Stomach smooth muscle (tissue), 2 donors: ENCODE data around the gene SEL1L2.

Experiments used
- H3K27ac ChIP-seq: one replicate; pipeline ENCODE4 v1.7.0; 2013; ENCODE audit warnings: mild to moderate bottlenecking, low read length, inconsistent platforms
- H3K27me3 ChIP-seq, 2 donors: one replicate each; pipeline ENCODE4 v1.7.0; 2013; ENCODE audit warnings: low read length in 2 of 2; ENCODE audit not compliant: insufficient read depth in 2 of 2, control insufficient read depth in 1 of 2
- H3K36me3 ChIP-seq, 2 donors: one replicate each; pipeline ENCODE4 v1.7.0; 2013; ENCODE audit warnings: low read length in 2 of 2; ENCODE audit not compliant: control insufficient read depth in 2 of 2, insufficient read depth in 2 of 2
- H3K4me1 ChIP-seq: one replicate; pipeline ENCODE4 v1.7.0; 2013; ENCODE audit warnings: low read length; ENCODE audit not compliant: control insufficient read depth, insufficient read depth
- H3K4me3 ChIP-seq, 2 donors: one replicate each; pipeline ENCODE4 v1.7.0; 2013; ENCODE audit warnings: low read length in 2 of 2
- H3K9ac ChIP-seq, 2 donors: one replicate each; pipeline ENCODE4 v1.7.0; 2013; ENCODE audit warnings: low read length in 2 of 2, mild to moderate bottlenecking in 1 of 2
- H3K9me3 ChIP-seq, 2 donors: one replicate each; pipeline ENCODE4 v1.7.0; 2013; ENCODE audit warnings: low read length in 2 of 2; ENCODE audit not compliant: control insufficient read depth in 2 of 2
- donor health status: healthy.
- donor health status: Pancreatic carcinoma.

The SEL1L2 gene

DNA sequence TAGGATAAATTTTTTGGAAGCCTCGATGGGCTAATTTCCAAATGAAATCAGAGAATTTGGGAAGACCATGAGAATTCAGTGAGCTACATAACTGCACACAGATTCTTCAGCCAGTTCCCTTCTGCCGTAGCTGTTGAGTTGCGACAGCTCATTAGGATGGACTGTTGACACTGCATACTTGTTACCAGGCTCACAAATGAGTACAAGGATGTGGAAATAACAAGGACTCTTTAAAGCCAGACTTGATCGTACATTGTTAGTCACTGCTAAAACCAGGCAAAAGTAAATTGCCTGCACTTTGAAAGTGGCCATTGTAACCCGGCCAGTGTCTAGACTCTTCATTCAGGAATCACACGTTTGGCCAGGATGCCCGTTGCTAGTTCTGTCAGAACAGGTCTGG, 168.5 kb downstream of the SEL1L2 start:
- H3K36me3 ChIP-seq: peaks cover 3 to 14% of the 10 kb centered on the region in 2 donors
- no peak overlapping the region for H3K27ac ChIP-seq
- no peak overlapping the region for H3K9ac ChIP-seq
- no peaks in the 10 kb centered on the region for H3K9me3 ChIP-seq
- no peaks in the 10 kb centered on the region for H3K4me1 ChIP-seq
- no peaks in the 10 kb centered on the region for H3K27me3 ChIP-seq
- H3K4me3 ChIP-seq: no peak overlapping the region

DNA sequence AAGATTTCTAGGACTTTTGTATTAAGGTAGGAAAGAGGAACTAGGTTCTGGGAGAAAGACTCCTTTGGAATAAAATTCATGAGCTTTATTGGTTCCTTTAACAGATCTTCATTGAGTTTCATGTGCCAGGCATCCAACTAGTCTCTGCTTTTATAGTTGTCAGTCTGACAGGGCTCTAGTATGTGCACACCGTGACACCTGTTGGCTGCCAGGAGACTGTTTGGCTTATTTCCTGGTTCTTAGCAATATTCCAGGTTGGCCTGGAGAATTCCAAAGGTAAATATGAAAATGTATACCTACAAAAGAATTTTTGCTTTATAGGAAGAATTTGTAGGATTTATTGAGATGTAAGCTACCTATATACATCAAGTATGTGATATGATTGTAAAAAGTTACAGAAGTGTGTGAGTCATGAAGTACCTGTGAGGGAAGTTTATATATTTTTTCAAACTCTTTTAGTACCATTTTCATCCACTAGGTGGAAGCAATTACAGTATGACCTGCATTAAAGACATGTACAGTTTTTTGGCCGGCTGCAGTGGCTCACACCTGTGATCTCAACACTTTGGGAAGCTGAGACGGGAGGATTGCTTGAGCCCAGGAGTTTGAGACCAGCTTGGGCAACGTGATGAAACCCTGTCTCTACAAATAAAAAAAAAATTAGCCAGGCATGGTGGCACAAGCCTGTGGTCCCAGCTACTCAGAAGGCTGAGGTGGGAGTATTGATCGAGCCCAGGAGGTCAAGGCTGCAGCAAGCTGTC, 170.3 kb downstream of the SEL1L2 start:
- Histone ChIP-seq H3K9ac (no peak overlapping the region), H3K27ac (no peak overlapping the region), H3K4me1 (peaks cover 6% of the 10 kb centered on the region), H3K27me3 (no peaks in the 10 kb centered on the region), H3K36me3 (peaks cover 6 to 17% of the 10 kb centered on the region in 2 donors), H3K9me3 (no peaks in the 10 kb centered on the region), H3K4me3 (no peak overlapping the region)

DNA sequence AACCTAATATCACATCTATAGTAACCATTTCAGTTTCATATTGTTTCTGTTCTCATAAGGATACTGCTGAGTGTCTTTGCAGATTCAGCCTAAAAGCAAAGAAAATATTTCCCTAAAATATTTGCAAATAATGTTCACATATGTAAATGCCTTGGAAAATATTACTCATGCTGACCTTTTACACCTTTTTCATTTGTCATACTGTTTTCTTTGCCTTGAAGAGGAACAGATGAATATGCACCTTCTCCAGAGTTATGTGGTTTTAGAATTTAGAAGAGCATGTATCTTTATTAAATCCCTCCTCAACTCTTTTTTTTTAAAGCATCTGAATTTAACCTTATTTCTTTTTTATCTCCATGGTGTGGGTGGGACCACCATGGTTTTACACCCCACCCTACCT, 173.1 kb downstream of the SEL1L2 start:
- Histone ChIP-seq H3K27me3 (no peaks in the 10 kb centered on the region), H3K36me3 (peaks cover 16 to 27% of the 10 kb centered on the region in 2 donors)

DNA sequence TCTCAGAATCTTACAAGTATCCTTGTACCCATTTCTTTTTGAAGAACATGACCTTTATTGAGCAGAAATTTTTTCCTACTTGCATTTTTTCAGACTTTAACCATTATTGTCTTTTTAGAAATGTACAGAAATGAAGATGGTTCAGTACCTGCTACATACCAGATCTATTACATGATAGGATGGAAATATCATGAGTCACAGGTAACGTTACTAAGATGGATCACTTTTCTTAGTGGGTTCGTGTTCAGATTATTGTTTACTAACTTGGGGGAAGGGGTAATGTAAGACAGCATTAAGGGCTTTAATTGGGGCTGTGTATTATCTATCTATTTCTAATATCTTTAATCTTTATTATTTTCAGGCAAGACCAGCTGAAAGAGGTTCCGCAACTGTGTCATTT, 173.7 kb downstream of the SEL1L2 start:
- Histone ChIP-seq H3K4me1 (peaks cover 6% of the 10 kb centered on the region), H3K9ac (no peak overlapping the region), H3K27me3 (no peaks in the 10 kb centered on the region), H3K4me3 (no peak overlapping the region), H3K9me3 (no peaks in the 10 kb centered on the region), H3K27ac (no peak overlapping the region), H3K36me3 (peaks cover 16 to 33% of the 10 kb centered on the region in 2 donors)

More for the DNA sequence above, 173.1 kb downstream of the SEL1L2 start:
- Histone ChIP-seq H3K4me3 (no peak overlapping the region), H3K27ac (no peak overlapping the region), H3K4me1 (peaks cover 6% of the 10 kb centered on the region), H3K9me3 (no peaks in the 10 kb centered on the region), H3K9ac (no peak overlapping the region)

DNA sequence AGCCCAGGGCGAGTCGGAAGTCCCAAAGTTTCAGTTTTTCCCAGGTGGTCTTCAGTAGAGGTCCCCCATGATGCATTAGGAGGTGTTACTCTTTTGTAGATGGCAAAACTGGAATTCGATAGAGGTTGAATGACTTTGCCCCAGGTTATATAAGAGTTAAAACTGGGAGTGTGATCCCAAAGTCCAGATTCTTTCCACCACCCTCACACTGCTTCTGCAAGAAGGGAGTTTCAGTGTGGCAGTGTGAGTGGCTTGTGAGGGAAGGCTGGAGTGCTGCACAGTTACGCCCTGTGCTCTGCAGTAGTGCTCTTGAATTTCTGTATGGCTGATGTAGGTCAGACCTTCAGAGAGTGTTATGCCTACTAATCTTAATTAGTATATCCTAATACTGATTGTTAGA, 175.7 kb downstream of the SEL1L2 start:
- peaks cover 33 to 47% of the 10 kb centered on the region in 2 donors for H3K36me3 ChIP-seq
- no peaks in the 10 kb centered on the region for H3K27me3 ChIP-seq

DNA sequence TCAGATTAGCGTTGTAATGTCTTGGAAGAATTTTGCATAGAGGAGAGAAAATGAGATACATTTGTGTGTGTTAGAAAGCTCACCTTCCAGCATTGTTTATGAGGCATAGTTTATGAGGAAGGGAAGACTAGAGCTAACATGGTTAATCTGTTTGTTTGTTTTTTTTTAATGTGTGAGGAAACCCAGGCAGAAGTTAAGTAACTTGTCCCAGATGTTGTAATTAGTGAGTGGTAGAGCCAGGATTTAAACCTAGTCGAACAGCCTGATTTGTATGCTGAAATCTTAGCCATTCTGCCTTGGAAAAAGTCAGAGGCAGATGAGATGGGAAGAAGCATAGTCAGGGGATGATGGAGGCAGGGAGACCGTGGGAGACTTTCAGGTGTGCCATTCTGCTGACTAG, 176.5 kb downstream of the SEL1L2 start:
- Histone ChIP-seq H3K27ac (no peak overlapping the region), H3K9me3 (no peaks in the 10 kb centered on the region), H3K9ac (no peak overlapping the region), H3K4me1 (peaks cover 6% of the 10 kb centered on the region), H3K4me3 (no peak overlapping the region), H3K36me3 (peaks cover 40 to 54% of the 10 kb centered on the region in 2 donors), H3K27me3 (no peaks in the 10 kb centered on the region)

More for the DNA sequence above, 175.7 kb downstream of the SEL1L2 start:
- Histone ChIP-seq H3K4me3 (no peak overlapping the region), H3K9me3 (no peaks in the 10 kb centered on the region), H3K9ac (no peak overlapping the region), H3K27ac (no peak overlapping the region), H3K4me1 (peaks cover 6% of the 10 kb centered on the region)

DNA sequence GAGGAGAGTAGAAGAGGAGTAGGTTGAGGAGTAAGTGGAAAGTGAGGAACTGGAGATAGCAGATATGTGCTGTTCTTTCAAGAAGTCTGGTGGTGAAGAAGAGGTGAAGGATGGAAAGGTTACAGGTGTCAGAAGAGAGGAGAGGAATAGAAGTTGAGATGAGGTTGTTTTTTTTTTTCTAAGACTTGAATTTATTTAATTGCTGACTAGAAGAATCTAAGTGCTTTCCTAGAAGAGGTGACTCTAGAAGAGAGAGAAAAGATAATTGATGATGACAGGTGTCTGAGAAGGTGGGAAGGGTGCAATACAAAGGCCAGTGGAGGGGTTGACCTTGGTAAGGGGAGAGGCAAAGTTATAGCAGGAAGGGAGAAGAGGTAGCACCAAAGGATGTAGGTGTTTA, 180.0 kb downstream of the SEL1L2 start:
- Histone ChIP-seq H3K4me3 (no peak overlapping the region), H3K4me1 (no peaks in the 10 kb centered on the region), H3K9me3 (no peaks in the 10 kb centered on the region), H3K27me3 (no peaks in the 10 kb centered on the region), H3K36me3 (peaks cover 39 to 57% of the 10 kb centered on the region in 2 donors), H3K27ac (no peak overlapping the region), H3K9ac (no peak overlapping the region)

DNA sequence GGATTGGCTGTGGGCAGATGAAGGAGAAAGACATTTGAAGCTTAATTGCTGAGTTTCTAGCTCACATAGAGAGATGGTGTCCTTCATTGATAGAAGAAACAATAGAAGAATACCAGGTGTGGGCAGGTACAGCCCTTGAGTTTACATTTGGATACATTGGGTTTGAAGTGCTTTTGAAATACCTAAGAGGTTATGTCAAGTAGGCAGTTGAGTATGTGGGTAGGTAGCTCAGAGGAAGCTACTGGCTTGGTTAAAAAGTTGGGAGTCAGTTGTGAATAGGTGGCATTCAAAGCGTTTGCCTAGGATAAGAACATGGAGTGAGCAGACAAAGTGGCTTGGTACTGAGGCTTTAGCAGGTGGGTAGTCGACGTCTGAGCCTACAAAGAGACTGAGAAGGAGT, 180.6 kb downstream of the SEL1L2 start:
- H3K4me3 ChIP-seq: no peak overlapping the region
- no peaks in the 10 kb centered on the region for H3K4me1 ChIP-seq
- no peaks in the 10 kb centered on the region for H3K9me3 ChIP-seq
- H3K9ac ChIP-seq: no peak overlapping the region
- no peak overlapping the region for H3K27ac ChIP-seq
- peaks cover 37 to 52% of the 10 kb centered on the region in 2 donors for H3K36me3 ChIP-seq
- no peaks in the 10 kb centered on the region for H3K27me3 ChIP-seq

DNA sequence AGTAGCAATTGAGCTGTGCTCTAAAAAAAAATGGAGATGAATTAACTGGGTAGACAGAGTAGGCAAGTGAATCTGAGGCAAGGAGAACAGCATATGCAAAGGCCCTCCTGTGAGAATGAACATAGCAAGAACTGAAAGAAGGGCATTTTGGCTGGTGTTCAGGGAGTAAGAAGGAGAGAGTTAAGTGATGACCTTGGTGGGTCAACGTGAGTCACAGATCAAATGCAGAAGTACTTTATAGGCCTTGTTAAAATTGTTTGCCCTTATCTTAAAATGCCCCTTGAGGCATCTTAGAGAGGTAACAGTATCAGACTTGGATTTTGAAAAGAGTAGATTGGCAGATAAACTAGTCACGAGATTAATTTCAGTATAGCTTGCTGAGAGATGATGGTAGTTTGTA, 181.0 kb downstream of the SEL1L2 start:
- Histone ChIP-seq H3K27ac (no peak overlapping the region), H3K36me3 (peaks cover 34 to 52% of the 10 kb centered on the region in 2 donors), H3K4me3 (no peak overlapping the region), H3K9me3 (no peaks in the 10 kb centered on the region), H3K9ac (no peak overlapping the region), H3K4me1 (no peaks in the 10 kb centered on the region), H3K27me3 (no peaks in the 10 kb centered on the region)

DNA sequence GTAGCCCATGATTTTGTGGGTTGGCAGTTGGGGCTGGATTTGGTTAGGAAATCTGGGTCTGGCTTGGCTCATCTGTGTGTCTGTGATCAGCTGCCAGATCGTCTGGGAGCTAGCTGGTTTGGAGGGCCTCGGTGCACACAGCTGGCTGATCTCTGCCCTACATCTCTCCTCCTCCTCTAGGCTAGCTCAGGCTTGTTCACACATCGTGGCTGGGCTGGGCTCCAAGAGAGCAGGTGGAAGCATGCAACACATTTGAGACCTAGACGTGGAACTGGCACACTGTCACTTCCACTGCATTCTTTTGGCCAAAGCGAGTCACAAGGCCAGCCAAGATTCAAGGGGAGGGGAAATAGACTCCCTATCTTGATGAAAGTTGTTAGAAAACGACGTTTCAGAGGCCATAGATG, 189.7 kb downstream of the SEL1L2 start:
- peak overlapping the region in 1 of 2 donors; percentile 30 for H3K4me3 ChIP-seq
- no peaks in the 10 kb centered on the region for H3K9me3 ChIP-seq
- H3K27ac ChIP-seq: peak overlapping the region; percentile 42
- H3K36me3 ChIP-seq: peaks cover 32 to 39% of the 10 kb centered on the region in 2 donors
- H3K9ac ChIP-seq: peak overlapping the region; percentile 4 to 30
- no peaks in the 10 kb centered on the region for H3K27me3 ChIP-seq
- H3K4me1 ChIP-seq: peaks cover 8% of the 10 kb centered on the region

DNA sequence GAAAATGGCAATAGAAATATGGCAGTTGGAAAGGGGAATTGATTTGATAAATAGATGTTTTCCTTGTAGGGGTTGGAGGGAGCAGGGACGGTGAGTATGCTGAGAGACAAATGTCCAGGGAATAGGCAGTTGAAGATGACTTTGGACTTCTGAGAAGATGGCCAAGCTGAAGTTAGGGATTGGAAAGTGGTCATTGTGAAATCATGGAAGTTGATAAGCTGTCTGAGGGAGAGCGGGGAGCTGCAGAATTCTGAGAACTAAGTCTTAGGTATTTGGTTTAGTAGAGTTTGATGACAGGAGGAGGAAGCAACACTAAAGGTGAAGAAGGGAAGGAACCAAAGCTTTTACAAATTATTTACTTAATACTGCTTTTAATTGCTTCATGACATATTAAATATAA, 190.4 kb downstream of the SEL1L2 start:
- Histone ChIP-seq H3K4me3 (no peak overlapping the region), H3K4me1 (peaks cover 8% of the 10 kb centered on the region), H3K9me3 (no peaks in the 10 kb centered on the region), H3K27ac (peak overlapping the region; percentile 42), H3K36me3 (peaks cover 39 to 46% of the 10 kb centered on the region in 2 donors), H3K9ac (no peak overlapping the region), H3K27me3 (no peaks in the 10 kb centered on the region)
